Hepatocyte (in vitro differentiated cells): ENCODE data around the gene KIAA1671.

Source experiments
- CTCF ChIP-seq: fragments of 200-600 bp; sonication (generic); IDR thresholded peaks from 2 replicates; pipeline ENCODE4 v1.5.1; 2016; ENCODE audit warnings: antibody characterized with exemption, mild to moderate bottlenecking; ENCODE audit not compliant: poor library complexity
- EZH2 ChIP-seq: fragments of 200-600 bp; sonication (generic); IDR thresholded peaks from 2 replicates; pipeline ENCODE4 v1.6.1; 2016; ENCODE audit warnings: antibody characterized with exemption, mild to moderate bottlenecking, borderline replicate concordance
- EZH2phosphoT487 ChIP-seq: fragments of 200-600 bp; sonication (generic); IDR thresholded peaks from one replicate; pipeline ENCODE4 v1.6.1; 2018; ENCODE audit warnings: antibody characterized with exemption, mild to moderate bottlenecking, low read depth, moderate library complexity; ENCODE audit not compliant: unreplicated experiment, severe bottlenecking

- TF ChIP-seq CTCF: no peak
- TF ChIP-seq EZH2: no peak
- TF ChIP-seq EZH2phosphoT487: no peak
These were observed 79.5 kb downstream of the KIAA1671 start for GRCh38 chr22:25032066-25032465.
